ENCODE measurements around the gene IL16. TPM values are rescaled to one million over a fixed set of nuclear protein-coding genes. Genes with fewer than 3 reads are reported as not detected.
A peak's percentile ranks its signal among the peaks of the same experiment; 100 is the strongest.

IL16 gene
- total RNA-seq, 1 donor from 2014 or later, result 34.6 TPM

DNA sequence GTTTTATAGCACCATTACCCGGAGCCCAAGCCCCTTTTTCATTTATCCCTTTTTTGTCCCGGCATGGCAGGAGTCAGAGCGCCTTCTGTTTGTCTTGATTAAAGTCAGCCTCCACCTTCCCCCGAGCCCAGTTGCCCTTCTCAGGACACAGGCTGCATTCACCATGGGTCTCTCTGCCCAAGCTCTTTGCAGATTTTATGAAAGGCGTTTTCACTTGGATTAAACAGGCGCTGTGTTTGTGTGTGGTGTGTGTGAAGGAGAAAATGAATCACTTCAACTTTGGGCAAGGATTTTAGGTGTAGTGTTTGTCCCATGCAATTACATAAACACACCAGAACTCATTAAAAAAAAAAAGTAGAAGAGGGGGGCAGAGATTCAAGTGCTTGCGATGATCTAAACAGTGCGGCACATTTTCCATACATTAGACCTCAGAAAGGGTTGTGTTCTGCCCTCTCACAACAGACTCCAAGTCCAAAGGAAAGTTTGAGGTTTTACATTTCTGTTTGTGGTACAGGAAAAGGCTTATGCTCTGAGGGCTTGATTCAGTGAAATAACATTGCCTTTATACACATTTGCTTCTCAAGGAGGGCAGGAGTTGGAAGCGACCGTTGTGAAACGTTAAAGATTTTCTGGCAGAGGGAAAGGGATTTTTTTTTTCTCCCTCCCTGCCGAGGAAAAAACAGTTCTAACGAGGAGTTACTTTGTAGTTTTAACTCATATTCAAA, 14.5 kb upstream of the IL16 start:
- H3K4me1 ChIP-seq, result peaks cover 10% of the 10 kb centered on the region
- DNase-seq, result no peak
- intact Hi-C loops (cut with DNase I), result no loop called here
- ATAC-seq, result no peak
- H3K4me3 ChIP-seq, result peak overlapping the region; percentile 50
- H3K36me3 ChIP-seq, result no peaks in the 10 kb centered on the region
- H3K27me3 ChIP-seq (ENCODE audit: low read depth), result no peaks in the 10 kb centered on the region
- H3K9me3 ChIP-seq, result no peaks in the 10 kb centered on the region
- peak overlapping the region; percentile 81 for H3K27ac ChIP-seq
- TF ChIP-seq CTCF (IDR thresholded peaks at IDR 0.05), result no peak

DNA sequence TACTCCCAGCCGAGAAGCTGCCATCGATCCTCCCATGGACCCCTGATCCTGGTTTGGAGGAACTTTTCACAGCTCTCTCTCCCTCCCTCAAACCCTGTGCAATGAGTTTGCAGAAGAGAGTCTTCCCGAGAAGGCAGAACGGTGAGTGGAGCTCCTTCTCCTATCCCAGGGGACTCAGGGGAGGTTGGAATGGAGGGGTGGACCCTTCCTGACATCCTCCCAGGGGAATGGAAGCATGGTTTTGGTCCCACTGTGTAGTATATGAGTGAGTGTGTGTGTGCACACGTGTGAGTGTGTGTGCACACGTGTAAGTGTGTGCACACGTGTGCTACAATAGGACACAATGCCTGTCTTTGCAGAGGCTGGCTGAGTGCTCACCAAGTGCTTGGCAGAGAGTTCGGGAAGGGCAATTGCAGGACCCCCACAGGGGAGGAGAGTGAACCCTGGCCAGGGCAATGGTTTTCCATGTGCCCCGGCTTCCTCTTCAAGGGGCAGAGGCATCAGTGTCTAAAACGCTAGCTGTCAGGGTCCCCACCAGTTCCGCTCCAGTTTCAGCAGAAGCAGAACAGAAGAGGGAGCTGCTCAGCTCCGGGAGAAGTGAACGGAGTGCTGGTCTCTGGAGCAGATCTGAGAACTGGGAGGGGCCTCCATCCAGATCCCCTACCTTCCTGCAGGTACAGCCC, 13.8 kb upstream of the IL16 start:
- peak overlapping the region; percentile 81 for H3K27ac ChIP-seq

GRCh38 chr15:81183439-81183775, 13.3 kb upstream of the IL16 start:
- Histone ChIP-seq H3K27ac (peak overlapping the region; percentile 81), H3K27me3 (ENCODE audit: low read depth) (no peaks in the 10 kb centered on the region), H3K4me3 (peak overlapping the region; percentile 50), H3K9me3 (no peaks in the 10 kb centered on the region), H3K4me1 (peaks cover 10% of the 10 kb centered on the region), H3K36me3 (no peaks in the 10 kb centered on the region)
- ATAC-seq (peak; percentile 4 to 18), DNase-seq (no peak)
- TF ChIP-seq CTCF (IDR thresholded peaks at IDR 0.05), result no peak
- intact Hi-C loops (cut with DNase I), result no loop called here

More for the DNA sequence above, 13.8 kb upstream of the IL16 start:
- no peaks in the 10 kb centered on the region for H3K36me3 ChIP-seq
- H3K9me3 ChIP-seq, result no peaks in the 10 kb centered on the region
- peak overlapping the region; percentile 50 for H3K4me3 ChIP-seq
- DNase-seq (no peak), ATAC-seq (peak; percentile 62 to 75)
- TF ChIP-seq CTCF (IDR thresholded peaks at IDR 0.05), result no peak
- intact Hi-C loops (cut with DNase I), result no loop called here
- H3K27me3 ChIP-seq (ENCODE audit: low read depth), result no peaks in the 10 kb centered on the region
- peaks cover 10% of the 10 kb centered on the region for H3K4me1 ChIP-seq

DNA sequence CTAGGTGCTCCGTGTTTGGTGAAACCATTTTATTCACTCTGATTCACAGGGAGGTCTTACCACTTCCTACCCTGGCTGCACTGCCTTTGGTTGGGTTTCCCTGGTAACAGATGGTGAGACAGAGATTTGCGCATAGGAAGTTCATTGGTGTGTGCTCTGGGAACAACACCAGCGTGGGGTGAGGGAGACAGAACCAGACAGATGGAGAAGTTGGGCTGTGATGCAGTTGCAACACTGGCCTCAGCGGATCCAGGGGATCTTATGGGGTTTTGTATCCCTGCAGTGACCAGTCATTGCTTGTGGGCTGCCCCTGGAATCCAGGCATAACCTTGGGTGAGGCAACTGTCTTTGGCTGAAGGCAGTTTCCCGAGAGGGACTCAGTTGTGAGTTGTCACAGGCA, 12.5 kb upstream of the IL16 start:
- Histone ChIP-seq H3K36me3 (no peaks in the 10 kb centered on the region), H3K27me3 (ENCODE audit: low read depth) (no peaks in the 10 kb centered on the region), H3K4me1 (peaks cover 10% of the 10 kb centered on the region), H3K9me3 (no peaks in the 10 kb centered on the region), H3K4me3 (peak overlapping the region; percentile 50), H3K27ac (peak overlapping the region; percentile 81)
- intact Hi-C loops (cut with DNase I), result no loop called here
- ATAC-seq (peak; percentile 76 to 88), DNase-seq (peak; percentile 73)
- TF ChIP-seq CTCF (IDR thresholded peaks at IDR 0.05), result no peak

DNA sequence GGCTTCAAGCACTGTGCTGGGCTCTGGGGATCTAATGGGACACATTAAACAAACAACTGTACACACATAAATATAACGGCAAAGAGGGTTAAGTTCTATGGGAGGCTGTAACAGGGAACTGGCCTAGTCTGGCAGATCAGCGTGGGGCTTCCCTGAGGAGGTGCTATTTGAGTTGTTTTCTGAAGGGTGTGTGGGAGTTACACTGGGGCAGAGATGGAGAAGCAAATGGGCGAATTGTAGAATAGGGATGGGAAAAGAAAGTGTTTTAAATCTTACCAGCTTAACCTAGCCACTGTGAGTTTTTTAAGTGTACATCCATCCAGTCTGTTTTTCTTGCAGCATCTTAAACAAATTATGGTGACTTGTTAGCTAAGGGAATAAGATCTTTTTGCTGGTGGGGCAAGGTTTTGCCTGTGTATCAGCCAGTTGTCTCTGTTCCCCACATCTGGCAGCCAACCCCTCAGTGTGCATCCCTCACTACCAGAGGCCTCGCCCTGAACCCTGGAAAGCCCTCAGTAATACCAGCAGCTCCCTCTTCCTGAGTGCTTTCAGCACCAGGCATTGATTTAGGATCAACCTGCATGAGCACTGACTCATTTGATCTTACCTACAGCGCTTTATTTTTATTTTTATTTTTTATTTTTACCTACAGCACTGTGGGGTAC, 10.9 kb upstream of the IL16 start:
- no peak for ATAC-seq
- peak overlapping the region; percentile 81 for H3K27ac ChIP-seq

More for the DNA sequence above, 10.9 kb upstream of the IL16 start:
- Histone ChIP-seq H3K4me3 (no peak overlapping the region), H3K36me3 (no peaks in the 10 kb centered on the region), H3K9me3 (no peaks in the 10 kb centered on the region), H3K27me3 (ENCODE audit: low read depth) (no peaks in the 10 kb centered on the region), H3K4me1 (peaks cover 10% of the 10 kb centered on the region)
- no peak for TF ChIP-seq CTCF (IDR thresholded peaks at IDR 0.05)
- no peak for DNase-seq
- intact Hi-C loops (cut with DNase I), result no loop called here

Data from lower lobe of right lung (tissue), 2 donors.